GM21390 (cell line): ENCODE data around the gene KMO.

ENCODE experiments used
- ATAC-seq: cut with Tn5 transposase; IDR thresholded peaks from one replicate; pipeline ENCODE4 v1.9.1; 2021; ENCODE audit not compliant: unreplicated experiment

Gene KMO

GRCh38 chr1:241536304-241536703, 4.1 kb downstream of the KMO start:
- ATAC-seq = no peak

- ATAC-seq = no peak
These were observed 4.8 kb downstream of the KMO start for GRCh38 chr1:241536969-241537368.

- no peak for ATAC-seq
These were observed 10.2 kb downstream of the KMO start for GRCh38 chr1:241542199-241542907.

- ATAC-seq = no peak
These were observed 15.8 kb downstream of the KMO start for GRCh38 chr1:241548008-241548407.

- no peak for ATAC-seq
These were observed 18.1 kb downstream of the KMO start for GRCh38 chr1:241550318-241550717.

GRCh38 chr1:241551759-241552638, 19.8 kb downstream of the KMO start:
- ATAC-seq = peak; percentile 88

GRCh38 chr1:241553886-241554592, 21.9 kb downstream of the KMO start:
- no peak for ATAC-seq

- ATAC-seq = no peak
These were observed 23.3 kb downstream of the KMO start for GRCh38 chr1:241555526-241555925.

- no peak for ATAC-seq
These were observed 24.9 kb downstream of the KMO start for GRCh38 chr1:241557031-241557430.

GRCh38 chr1:241557551-241558193, 25.5 kb downstream of the KMO start:
- ATAC-seq = no peak

GRCh38 chr1:241560146-241560848, 28.1 kb downstream of the KMO start:
- no peak for ATAC-seq

- ATAC-seq = no peak
These were observed 28.6 kb downstream of the KMO start for GRCh38 chr1:241560849-241561187.

GRCh38 chr1:241569848-241570247, 37.7 kb downstream of the KMO start:
- ATAC-seq = no peak

- ATAC-seq = no peak
These were observed 42.0 kb downstream of the KMO start for GRCh38 chr1:241574154-241574553.

- no peak for ATAC-seq
These were observed 47.3 kb downstream of the KMO start for GRCh38 chr1:241579434-241579833.

GRCh38 chr1:241582921-241583321, 50.7 kb downstream of the KMO start:
- no peak for ATAC-seq

GRCh38 chr1:241586905-241587512, 54.8 kb downstream of the KMO start:
- no peak for ATAC-seq

GRCh38 chr1:241589521-241589920, 57.3 kb downstream of the KMO start:
- no peak for ATAC-seq

- ATAC-seq = no peak
These were observed 58.5 kb downstream of the KMO start for GRCh38 chr1:241590719-241591118.

GRCh38 chr1:241591317-241591716, 59.1 kb downstream of the KMO start:
- ATAC-seq = no peak
